Hepatocyte (in vitro differentiated cells): ENCODE data around the gene MTX3. TPM values are rescaled to one million over a fixed set of nuclear protein-coding genes. Genes with fewer than 3 reads are reported as not detected.

Experiments
- DNase-seq: peaks from one replicate; pipeline ENCODE4 v3.0.0-alpha.2; 2016; ENCODE audit warnings: low spot score
- H2AFZ ChIP-seq: fragments of 200-600 bp; sonication (generic); 2 replicates; pipeline ENCODE4 v1.6.0; 2016; ENCODE audit warnings: antibody characterized with exemption, mild to moderate bottlenecking
- H3K27ac ChIP-seq: fragments of 200-600 bp; sonication (generic); 2 replicates; pipeline ENCODE4 v1.5.1; 2016; ENCODE audit warnings: mild to moderate bottlenecking
- H3K27me3 ChIP-seq: fragments of 200-600 bp; sonication (generic); 2 replicates; pipeline ENCODE4 v1.6.1; 2016
- H3K36me3 ChIP-seq: fragments of 200-600 bp; sonication (generic); replicated peaks from 2 replicates; pipeline ENCODE4 v1.5.1; 2016; ENCODE audit warnings: low read depth; ENCODE audit not compliant: insufficient read depth
- H3K4me1 ChIP-seq: fragments of 200-600 bp; sonication (generic); 2 replicates; pipeline ENCODE4 v1.5.1; 2016; ENCODE audit warnings: mild to moderate bottlenecking, moderate library complexity; ENCODE audit not compliant: insufficient read depth
- H3K4me2 ChIP-seq: fragments of 200-600 bp; sonication (generic); 2 replicates; pipeline ENCODE4 v1.6.0; 2016
- H3K4me3 ChIP-seq: fragments of 200-600 bp; sonication (generic); 2 replicates; pipeline ENCODE4 v1.5.1; 2016; ENCODE audit warnings: mild to moderate bottlenecking
- H3K79me2 ChIP-seq: fragments of 200-600 bp; sonication (generic); 2 replicates; pipeline ENCODE4 v1.6.0; 2017; ENCODE audit warnings: mild to moderate bottlenecking
- H3K9me2 ChIP-seq: fragments of 200-600 bp; sonication (generic); replicated peaks from 2 replicates; pipeline ENCODE4 v1.6.0; 2017; ENCODE audit warnings: mild to moderate bottlenecking; ENCODE audit not compliant: insufficient read depth
- H3K9me3 ChIP-seq: fragments of 200-600 bp; sonication (generic); 2 replicates; pipeline ENCODE4 v1.5.1; 2016; ENCODE audit warnings: low read depth, mild to moderate bottlenecking
- H4K20me1 ChIP-seq: fragments of 200-600 bp; sonication (generic); 2 replicates; pipeline ENCODE4 v1.6.0; 2016; ENCODE audit warnings: mild to moderate bottlenecking; ENCODE audit not compliant: insufficient read depth, poor library complexity, severe bottlenecking
- EZH2 ChIP-seq: fragments of 200-600 bp; sonication (generic); IDR thresholded peaks from 2 replicates; pipeline ENCODE4 v1.6.1; 2016; ENCODE audit warnings: antibody characterized with exemption, mild to moderate bottlenecking, borderline replicate concordance
- EZH2phosphoT487 ChIP-seq: fragments of 200-600 bp; sonication (generic); IDR thresholded peaks from one replicate; pipeline ENCODE4 v1.6.1; 2018; ENCODE audit warnings: antibody characterized with exemption, mild to moderate bottlenecking, low read depth, moderate library complexity; ENCODE audit not compliant: unreplicated experiment, severe bottlenecking
- WGBS: methylation state at CpG from one replicate; pipeline ENCODE4 v1.1.6; 2016; ENCODE audit warnings: low lambda C conversion rate; ENCODE audit errors: missing lambda C conversion rate; 5-methylcytosine and 5-hydroxymethylcytosine counted together
- polyA plus RNA-seq: library from polyadenylated mRNA; unstranded; fragments of >200 nt; fragmentation: Nextera tagmentation; extraction: Ambion mirVana; gene quantifications from 2 replicates; pipeline ENCODE4 v1.2.1, GENCODE V29; 2016
- total RNA-seq: library from RNA; depleted of rRNA; stranded (reverse); fragments of >200 nt; gene quantifications from 2 replicates; pipeline ENCODE4 v1.2.3, GENCODE V29; 2014
- TF ChIP-seq, protein P1 (sequence below): fragments of 200-600 bp; sonication (generic); IDR thresholded peaks from 2 replicates; pipeline ENCODE4 v1.5.1; 2016; ENCODE audit warnings: antibody characterized with exemption, mild to moderate bottlenecking; ENCODE audit not compliant: poor library complexity

The MTX3 gene
- total and polyA plus RNA-seq, 2 experiments from 2014 or later = 4.0 to 18.7 TPM

DNA sequence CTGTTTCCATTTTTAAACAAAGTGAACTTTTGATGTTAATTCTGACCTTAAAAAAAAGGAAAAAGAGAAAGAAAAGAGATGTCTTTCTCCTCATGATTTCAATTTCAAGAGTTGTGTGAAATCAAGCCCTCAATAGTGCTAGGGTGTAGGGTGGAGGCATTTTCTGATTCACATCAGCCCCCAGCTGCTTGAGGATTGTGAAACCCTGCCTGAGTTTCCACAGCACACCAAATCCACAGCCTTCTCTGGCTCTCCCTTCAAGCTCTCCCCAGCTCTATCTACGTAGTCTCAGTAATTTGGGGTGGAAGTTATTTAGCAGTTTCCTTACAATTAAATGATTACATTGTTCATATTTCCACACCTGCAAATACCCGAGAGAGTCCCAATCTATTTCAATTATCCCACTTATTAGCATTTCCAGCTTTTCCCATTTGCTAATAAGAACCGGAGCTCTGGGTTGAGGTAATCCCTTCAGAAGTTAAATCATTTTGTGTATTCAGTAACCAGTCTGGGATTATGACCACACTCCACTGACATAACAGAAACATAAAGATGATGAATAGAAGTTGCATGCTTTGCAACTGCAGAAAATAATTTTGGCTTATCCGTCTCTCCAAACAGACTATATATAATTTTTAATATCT, 54.9 kb downstream of the MTX3 start:
- Histone ChIP-seq H3K27me3 (no peaks in the 10 kb centered on the region), H3K4me3 (no peak overlapping the region), H3K4me2 (peak overlapping the region; percentile 25), H3K9me3 (no peaks in the 10 kb centered on the region), H2AFZ (no peak overlapping the region), H3K27ac (no peak overlapping the region), H3K36me3 (no peaks in the 10 kb centered on the region), H3K79me2 (no peaks in the 10 kb centered on the region), H4K20me1 (no peaks in the 10 kb centered on the region), H3K4me1 (no peaks in the 10 kb centered on the region), H3K9me2 (no peaks in the 10 kb centered on the region)
- TF ChIP-seq EZH2phosphoT487 = no peak
- TF ChIP-seq, protein P1, sequence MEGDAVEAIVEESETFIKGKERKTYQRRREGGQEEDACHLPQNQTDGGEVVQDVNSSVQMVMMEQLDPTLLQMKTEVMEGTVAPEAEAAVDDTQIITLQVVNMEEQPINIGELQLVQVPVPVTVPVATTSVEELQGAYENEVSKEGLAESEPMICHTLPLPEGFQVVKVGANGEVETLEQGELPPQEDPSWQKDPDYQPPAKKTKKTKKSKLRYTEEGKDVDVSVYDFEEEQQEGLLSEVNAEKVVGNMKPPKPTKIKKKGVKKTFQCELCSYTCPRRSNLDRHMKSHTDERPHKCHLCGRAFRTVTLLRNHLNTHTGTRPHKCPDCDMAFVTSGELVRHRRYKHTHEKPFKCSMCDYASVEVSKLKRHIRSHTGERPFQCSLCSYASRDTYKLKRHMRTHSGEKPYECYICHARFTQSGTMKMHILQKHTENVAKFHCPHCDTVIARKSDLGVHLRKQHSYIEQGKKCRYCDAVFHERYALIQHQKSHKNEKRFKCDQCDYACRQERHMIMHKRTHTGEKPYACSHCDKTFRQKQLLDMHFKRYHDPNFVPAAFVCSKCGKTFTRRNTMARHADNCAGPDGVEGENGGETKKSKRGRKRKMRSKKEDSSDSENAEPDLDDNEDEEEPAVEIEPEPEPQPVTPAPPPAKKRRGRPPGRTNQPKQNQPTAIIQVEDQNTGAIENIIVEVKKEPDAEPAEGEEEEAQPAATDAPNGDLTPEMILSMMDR = no peak
- no peak for TF ChIP-seq EZH2
- 73% methylated on average over 4 of the region's 4 CpGs for WGBS
- peak; percentile 19 for DNase-seq

DNA sequence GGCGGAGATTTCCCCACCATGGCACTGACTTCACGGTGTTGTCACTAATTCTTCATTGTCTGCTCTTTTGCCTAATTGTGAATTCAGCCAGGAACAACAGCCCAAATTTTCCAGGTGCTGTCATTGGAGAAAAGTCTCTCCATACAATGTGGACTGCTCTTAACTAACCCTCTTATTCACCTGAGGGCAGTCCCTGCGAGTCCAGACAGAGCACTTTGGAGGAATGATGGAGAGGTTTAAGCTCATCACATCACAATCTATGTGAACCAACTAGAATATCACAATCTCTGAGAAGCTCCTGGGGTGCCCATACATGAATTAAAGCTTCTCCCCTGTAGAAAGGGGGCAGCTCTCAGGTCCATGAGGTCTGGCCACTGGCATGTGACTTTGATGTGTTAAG, 56.4 kb downstream of the MTX3 start:
- H3K27me3 ChIP-seq = no peaks in the 10 kb centered on the region
- H4K20me1 ChIP-seq = no peaks in the 10 kb centered on the region
- no peaks in the 10 kb centered on the region for H3K79me2 ChIP-seq
- WGBS = 96% methylated on average over 3 of the region's 3 CpGs
- no peaks in the 10 kb centered on the region for H3K9me3 ChIP-seq
- no peak overlapping the region for H3K4me2 ChIP-seq
- TF ChIP-seq, protein P1 = no peak
- TF ChIP-seq EZH2phosphoT487 (no peak), EZH2 (no peak)
- H3K9me2 ChIP-seq = no peaks in the 10 kb centered on the region
- no peaks in the 10 kb centered on the region for H3K36me3 ChIP-seq
- H3K27ac ChIP-seq = no peak overlapping the region
- H3K4me1 ChIP-seq = no peaks in the 10 kb centered on the region
- no peak for DNase-seq
- no peak overlapping the region for H2AFZ ChIP-seq
- H3K4me3 ChIP-seq = no peak overlapping the region

DNA sequence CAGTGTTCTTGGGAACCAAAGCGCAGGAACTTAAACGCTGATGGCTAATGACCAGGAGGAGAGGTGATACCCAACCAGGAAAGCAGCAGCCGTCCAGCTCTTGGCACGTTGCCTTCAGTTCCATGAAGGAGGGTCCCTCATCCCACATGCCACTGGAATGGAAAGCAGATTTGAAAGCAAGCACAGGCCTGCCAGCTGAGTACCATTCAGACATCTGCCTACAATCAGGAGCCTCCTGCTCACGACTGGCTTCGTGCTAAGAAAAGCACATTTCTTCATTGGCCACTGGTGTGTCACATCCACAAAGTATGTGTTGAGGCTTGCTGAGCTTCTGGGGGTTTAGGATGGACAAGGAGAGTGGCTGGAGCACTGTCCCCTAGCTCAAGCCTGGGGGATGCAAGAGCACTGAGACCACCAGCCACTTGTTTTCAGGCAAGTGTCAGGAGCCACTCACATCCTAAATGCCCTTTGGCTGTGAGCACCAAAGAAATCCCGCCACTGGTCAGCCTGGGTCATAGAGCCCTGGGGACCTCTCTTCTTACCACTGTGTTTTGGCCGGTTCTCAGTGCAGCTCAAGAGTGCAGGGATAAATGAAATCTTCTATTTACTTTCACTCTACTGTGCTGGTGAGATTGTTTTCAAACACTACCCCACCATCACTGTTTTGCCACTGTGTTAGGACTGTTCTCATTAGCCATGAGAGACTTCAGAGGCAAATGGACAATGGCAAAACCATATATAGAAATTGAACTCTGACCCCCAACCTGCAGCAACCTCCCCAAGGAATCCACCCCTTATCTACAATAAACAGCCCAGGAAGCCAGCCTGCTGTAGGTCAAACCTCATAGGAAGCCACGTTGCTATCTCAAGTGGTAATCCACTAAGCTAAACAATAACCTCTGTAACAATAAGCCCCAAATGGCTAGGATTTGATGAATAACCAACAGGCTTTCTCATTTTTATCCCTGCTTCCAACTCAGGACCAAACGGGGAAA, 58.3 kb downstream of the MTX3 start:
- Histone ChIP-seq H3K4me2 (no peak overlapping the region), H2AFZ (no peak overlapping the region)

More for the DNA sequence above, 58.3 kb downstream of the MTX3 start:
- Histone ChIP-seq H4K20me1 (no peaks in the 10 kb centered on the region), H3K4me3 (no peak overlapping the region), H3K27ac (no peak overlapping the region), H3K36me3 (no peaks in the 10 kb centered on the region), H3K9me3 (no peaks in the 10 kb centered on the region), H3K79me2 (no peaks in the 10 kb centered on the region), H3K9me2 (no peaks in the 10 kb centered on the region), H3K27me3 (no peaks in the 10 kb centered on the region), H3K4me1 (no peaks in the 10 kb centered on the region)
- WGBS = 80% methylated on average over 10 of the region's 10 CpGs
- no peak for DNase-seq
- TF ChIP-seq EZH2 (no peak), EZH2phosphoT487 (no peak)
- TF ChIP-seq, protein P1 = no peak
